RWPE2 (cell line): ENCODE results near the gene LENG1.
A peak's percentile ranks its signal among the peaks of the same experiment; 100 is the strongest.
"Not testable (repeated sequence)": the region's sequence is repeated elsewhere in the genome, so short reads cannot be mapped to it uniquely, and the experiment has no call there.

Experiments used
- ATAC-seq: fragments of 200-7000 bp; cut with Tn5 transposase; 3 replicates; pipeline ENCODE4 v1.9.1; 2021; ENCODE audit warnings: low read depth
- DNase-seq: peaks from one replicate; pipeline ENCODE4 v3.0.0-alpha.2; 2020; ENCODE audit warnings: low spot score
- H3K27ac ChIP-seq: fragments of 450-650 bp; 2 replicates; pipeline ENCODE4 v1.5.1; 2017; ENCODE audit warnings: mild to moderate bottlenecking; ENCODE audit not compliant: poor library complexity, severe bottlenecking
- H3K27me3 ChIP-seq: fragments of 250-450 bp; sonication (Bioruptor Pico); 2 replicates; pipeline ENCODE4 v1.5.1; 2021; ENCODE audit warnings: mild to moderate bottlenecking, moderate library complexity; ENCODE audit not compliant: insufficient read depth, poor library complexity, severe bottlenecking
- H3K36me3 ChIP-seq: fragments of 250-450 bp; sonication (Bioruptor Pico); 2 replicates; pipeline ENCODE4 v1.5.1; 2020; ENCODE audit warnings: low read depth, mild to moderate bottlenecking, moderate library complexity
- H3K4me1 ChIP-seq: fragments of 250-450 bp; sonication (Bioruptor Pico); 2 replicates; pipeline ENCODE4 v1.5.1; 2021; ENCODE audit warnings: mild to moderate bottlenecking, moderate library complexity; ENCODE audit not compliant: insufficient read depth, poor library complexity, severe bottlenecking
- H3K4me3 ChIP-seq: fragments of 250-450 bp; sonication (Bioruptor Pico); 2 replicates; pipeline ENCODE4 v1.5.1; 2021; ENCODE audit warnings: mild to moderate bottlenecking, moderate library complexity; ENCODE audit not compliant: severe bottlenecking
- H3K9me3 ChIP-seq: fragments of 250-450 bp; sonication (Bioruptor Pico); 2 replicates; pipeline ENCODE4 v1.5.1; 2021; ENCODE audit warnings: mild to moderate bottlenecking, moderate library complexity; ENCODE audit not compliant: severe bottlenecking
- CTCF ChIP-seq: fragments of 450-650 bp; IDR thresholded peaks from one replicate; pipeline ENCODE4 v1.5.1; 2017; ENCODE audit warnings: mild to moderate bottlenecking, moderate library complexity; ENCODE audit not compliant: poor library complexity, severe bottlenecking

LENG1 gene

DNA sequence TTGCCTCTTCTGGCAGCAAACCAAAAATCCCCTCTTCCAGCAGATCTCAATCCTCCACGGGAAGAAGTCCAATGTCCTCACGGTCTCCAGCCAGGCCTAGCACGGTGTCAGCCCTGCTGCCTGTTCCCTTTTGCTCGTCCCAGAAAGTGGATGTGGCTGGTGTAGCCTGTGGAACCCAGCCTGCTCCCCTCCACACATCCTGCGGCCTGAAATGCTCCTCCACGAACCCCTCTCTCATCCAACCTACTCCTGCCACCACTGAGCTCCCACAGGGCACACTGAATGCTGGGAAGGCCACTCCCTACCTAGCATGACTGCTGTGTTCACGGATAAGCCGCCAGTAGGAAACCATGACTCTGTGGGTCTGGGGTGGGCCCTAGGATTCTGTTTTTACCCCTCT is 26.8 kb upstream of the LENG1 start:
- H3K4me1 ChIP-seq: no peaks in the 10 kb centered on the region
- no peak overlapping the region for H3K4me3 ChIP-seq
- H3K27ac ChIP-seq: no peak overlapping the region
- TF ChIP-seq CTCF: no peak
- no peaks in the 10 kb centered on the region for H3K9me3 ChIP-seq
- ATAC-seq: no peak
- no peaks in the 10 kb centered on the region for H3K27me3 ChIP-seq
- H3K36me3 ChIP-seq: peaks cover 13% of the 10 kb centered on the region; the same call in 1 of the 2 replicates
- no peak for DNase-seq

DNA sequence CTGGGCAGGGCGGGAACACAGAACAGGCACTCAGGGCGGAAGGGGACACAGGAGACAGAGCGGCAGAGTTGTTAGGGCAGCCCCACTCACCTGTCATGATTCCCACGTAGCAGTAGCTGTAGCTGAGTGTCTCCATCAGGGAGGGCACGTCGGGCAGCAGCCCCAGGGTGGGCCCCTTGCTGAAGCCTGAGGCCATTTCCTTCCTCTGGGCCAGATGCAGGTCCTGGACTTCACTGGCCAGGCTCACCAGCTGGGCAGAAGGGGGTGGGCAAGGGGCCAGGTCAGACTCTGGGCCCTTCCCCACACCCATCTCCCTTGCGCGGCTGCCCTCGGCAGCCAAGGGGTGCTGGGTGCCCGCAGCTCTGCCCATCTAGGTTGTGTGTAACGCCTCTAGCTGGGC is 23.9 kb upstream of the LENG1 start:
- H3K9me3 ChIP-seq: no peaks in the 10 kb centered on the region
- no peaks in the 10 kb centered on the region for H3K27me3 ChIP-seq
- DNase-seq (no peak), ATAC-seq (no peak)
- peaks cover 29% of the 10 kb centered on the region for H3K36me3 ChIP-seq
- no peak for TF ChIP-seq CTCF
- H3K4me1 ChIP-seq: no peaks in the 10 kb centered on the region
- H3K4me3 ChIP-seq: no peak overlapping the region
- no peak overlapping the region for H3K27ac ChIP-seq

DNA sequence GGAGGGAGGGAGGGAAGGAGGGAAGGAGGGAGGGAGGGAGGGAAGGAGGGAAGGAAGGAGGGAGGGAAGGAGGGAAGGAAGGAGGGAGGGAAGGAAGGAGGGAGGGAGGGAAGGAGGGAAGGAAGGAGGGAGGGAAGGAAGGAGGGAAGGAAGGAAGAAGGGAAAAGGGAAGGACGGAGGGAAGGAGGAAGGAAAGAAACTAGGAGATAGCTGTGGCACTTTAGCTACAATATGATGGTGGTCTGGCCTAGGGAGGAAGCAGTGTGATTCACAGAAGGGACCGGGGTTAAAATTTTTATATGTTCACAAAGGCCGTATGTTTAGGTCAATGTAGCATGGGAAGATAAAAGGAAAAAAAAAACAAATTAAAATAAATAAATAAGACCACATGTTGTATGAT is 22.4 kb upstream of the LENG1 start:
- ATAC-seq: not testable (repeated sequence)
- H3K36me3 ChIP-seq: peaks cover 26% of the 10 kb centered on the region

DNA sequence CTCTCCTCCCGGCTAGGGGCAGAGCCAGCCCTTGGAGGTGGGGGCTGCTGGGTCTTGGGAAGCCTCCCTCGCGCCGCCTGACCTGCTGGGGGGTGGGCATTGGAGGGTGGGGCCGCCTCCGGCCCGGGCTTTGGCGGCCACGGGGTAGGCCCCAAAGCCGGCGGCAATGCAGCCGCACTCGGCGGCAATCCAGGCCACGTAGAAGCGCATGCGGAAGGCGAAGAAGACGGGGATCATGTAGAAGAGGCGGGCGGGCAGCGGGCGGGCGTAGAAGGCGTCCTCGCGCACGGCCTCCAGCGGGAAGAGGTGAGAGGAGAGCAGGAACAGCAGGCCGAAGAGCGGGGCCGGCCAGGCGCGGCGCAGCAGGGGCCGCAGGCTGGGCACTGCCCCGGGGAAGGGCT is 21.2 kb upstream of the LENG1 start:
- ATAC-seq: no peak
- H3K27ac ChIP-seq: no peak overlapping the region

More for the DNA sequence above, 22.4 kb upstream of the LENG1 start:
- H3K27ac ChIP-seq, H3K27me3 ChIP-seq, H3K9me3 ChIP-seq, H3K4me3 ChIP-seq, H3K4me1 ChIP-seq, DNase-seq: not testable (repeated sequence)

GRCh38 chr19:54179921-54180461 is 20.5 kb upstream of the LENG1 start:
- H3K27ac ChIP-seq: no peak overlapping the region
- H3K27me3 ChIP-seq: no peaks in the 10 kb centered on the region
- H3K36me3 ChIP-seq: peaks cover 21% of the 10 kb centered on the region
- H3K4me1 ChIP-seq: no peaks in the 10 kb centered on the region
- ATAC-seq: peak; percentile 76
- peak; percentile 41 for TF ChIP-seq CTCF
- no peaks in the 10 kb centered on the region for H3K9me3 ChIP-seq
- no peak for DNase-seq
- no peak overlapping the region for H3K4me3 ChIP-seq

More for the DNA sequence above, 21.2 kb upstream of the LENG1 start:
- no peak for DNase-seq
- H3K9me3 ChIP-seq: no peaks in the 10 kb centered on the region
- H3K36me3 ChIP-seq: peaks cover 21% of the 10 kb centered on the region
- TF ChIP-seq CTCF: no peak
- H3K4me1 ChIP-seq: no peaks in the 10 kb centered on the region
- no peaks in the 10 kb centered on the region for H3K27me3 ChIP-seq
- no peak overlapping the region for H3K4me3 ChIP-seq
